Activated T-helper 1 cell treated with Interleukin-2 at 50 U/mL for 16 hours (primary cell): Measurements from ENCODE around the gene CCDC154.
"Not testable (repeated sequence)": the region's sequence is repeated elsewhere in the genome, so short reads cannot be mapped to it uniquely, and the experiment has no call there.

ENCODE experiments used
- DNase-seq: peaks from one replicate; pipeline ENCODE4 v3.0.0-alpha.2; 2020; ENCODE audit warnings: low read depth

The CCDC154 gene

DNA sequence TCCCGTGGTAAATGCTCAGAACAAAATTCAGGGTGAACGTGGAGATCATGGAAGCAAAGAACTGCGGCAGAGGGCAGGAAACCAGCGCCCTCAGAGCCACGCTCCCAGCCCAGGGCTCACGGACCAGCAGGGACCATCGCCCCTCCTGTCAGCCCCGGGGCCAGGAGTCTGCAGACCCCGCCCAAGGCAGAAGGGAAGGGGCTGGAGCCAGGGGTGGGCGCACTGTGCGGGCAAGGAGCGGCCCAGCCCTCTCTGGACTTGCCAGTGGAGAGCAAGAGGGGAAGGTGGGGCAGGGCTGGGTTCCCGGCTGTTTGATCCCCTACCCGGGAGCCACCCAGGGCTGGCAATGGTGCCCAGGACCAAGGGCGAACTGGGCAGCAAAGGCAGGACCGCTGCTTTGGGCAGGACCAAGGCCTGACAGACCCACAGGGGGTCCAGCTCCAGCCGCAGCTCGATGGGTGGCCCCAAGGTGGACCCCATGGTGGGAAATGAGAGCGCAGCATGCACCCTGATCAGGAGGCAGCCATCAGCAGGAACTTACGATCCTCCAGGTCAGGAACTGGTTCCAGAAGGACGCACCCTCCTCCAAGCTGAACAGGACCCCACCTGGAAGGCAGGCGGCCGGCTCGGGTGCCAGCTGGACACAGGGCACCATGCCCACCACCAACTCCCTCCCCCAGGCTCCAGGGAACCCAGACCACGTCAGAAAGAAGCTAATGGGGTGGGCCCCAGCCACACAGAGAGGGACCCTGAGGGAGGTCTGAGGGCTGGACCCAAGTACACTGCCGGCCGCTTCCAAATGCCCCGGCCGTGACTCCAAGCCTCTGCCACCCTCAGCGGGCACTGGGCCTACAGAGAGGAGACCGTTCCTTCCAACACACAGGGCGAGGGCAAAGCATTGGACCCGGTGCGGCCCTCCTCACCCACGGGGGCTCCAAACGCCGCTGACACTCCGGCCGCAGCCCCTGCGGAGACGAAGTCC, 11.1 kb upstream of the CCDC154 start:
- DNase-seq, result no peak

DNA sequence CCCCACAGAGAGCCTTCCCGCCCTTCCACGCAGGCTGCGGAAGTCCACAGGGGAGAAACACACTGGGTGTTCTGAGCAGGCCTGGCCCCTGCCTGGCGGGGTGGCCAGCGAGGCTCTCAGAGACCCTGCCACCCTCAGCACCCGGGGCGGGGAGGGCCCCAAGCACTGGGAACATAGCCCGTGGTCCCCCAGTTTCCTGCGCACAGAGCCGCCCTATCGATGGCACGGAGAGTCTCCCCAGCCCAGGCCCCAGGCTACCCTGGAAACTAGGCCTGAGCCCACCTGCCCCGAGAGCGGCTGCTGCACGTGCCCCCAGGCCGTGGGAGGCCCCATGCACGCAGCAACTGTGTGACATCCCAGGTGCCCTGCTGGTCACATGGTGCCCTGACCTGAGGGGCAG, 10.2 kb upstream of the CCDC154 start:
- DNase-seq, result no peak

GRCh38 chr16:1453316-1453715, 9.0 kb upstream of the CCDC154 start:
- no peak for DNase-seq

DNA sequence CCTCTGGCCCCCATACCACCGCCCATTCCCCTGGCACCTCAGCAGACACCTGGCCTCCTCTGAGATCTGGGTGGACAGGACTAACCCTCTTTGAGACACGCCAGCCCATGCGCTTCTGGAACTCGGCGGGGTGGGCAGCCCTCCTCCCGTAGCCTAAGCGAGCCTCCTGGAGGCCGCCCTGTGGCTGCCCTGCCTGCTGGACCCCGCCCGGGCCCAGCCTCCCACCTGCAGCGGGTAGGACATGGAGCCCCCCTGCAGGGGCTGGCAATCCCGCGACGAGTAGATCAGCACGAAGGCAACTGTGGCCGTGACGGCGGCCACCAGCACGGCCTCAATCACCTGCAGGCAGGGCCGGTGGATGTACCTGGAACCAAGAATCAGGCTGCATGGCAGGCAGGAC, 8.2 kb upstream of the CCDC154 start:
- DNase-seq, result no peak

DNA sequence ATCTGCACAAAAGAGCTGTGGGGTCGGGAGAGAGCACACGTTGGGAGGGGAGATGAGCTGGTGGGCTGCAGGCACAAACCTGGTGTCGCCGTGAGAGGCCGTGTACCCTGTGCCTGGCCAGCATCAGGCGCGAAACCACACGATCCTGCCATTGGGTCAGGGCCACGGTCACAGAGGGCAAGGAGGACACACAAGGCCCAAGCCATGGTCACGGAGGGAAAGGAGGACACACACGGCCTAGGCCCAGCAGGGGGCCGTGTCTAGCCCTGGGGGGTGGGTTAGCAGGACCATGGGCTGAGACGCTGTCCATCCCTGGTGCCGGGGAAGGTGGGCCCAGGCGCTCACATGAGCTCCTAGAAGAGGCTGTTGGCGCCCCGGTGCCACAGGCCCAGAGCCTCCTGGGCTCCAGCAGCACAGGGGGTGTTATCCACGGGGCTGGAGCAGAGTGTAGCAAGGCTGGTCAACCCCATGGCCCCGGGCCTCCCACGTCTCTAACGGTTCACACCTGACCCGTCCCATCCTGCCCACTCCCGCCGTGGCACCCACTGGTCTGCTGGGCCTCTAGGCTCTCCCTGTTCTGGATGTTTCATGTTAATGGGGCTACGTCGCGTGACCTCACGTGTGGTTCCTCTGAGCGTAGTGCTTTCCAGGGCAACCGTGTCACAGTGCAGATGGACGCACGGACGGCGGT, 7.5 kb upstream of the CCDC154 start:
- no peak for DNase-seq

DNA sequence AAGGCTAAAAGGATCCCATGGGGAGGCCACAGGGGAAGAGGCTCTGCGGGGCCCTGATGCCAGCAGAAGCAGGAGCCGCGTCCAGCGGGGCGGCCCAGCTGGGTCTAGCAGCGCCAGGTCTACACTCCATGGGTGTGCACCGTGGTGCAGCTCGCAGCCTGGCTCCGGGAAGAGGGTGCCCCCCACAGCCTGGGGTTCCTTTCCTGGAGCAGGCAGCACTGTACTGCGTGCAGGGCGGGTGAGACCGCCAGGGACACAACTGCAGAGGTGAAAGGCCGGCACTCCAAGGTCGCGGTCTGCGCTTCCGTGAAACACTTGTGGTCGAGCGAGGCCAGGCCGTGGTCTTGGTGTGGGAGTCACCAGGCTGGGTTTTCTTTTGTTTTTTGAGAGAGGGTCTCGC, 6.5 kb upstream of the CCDC154 start:
- DNase-seq, result no peak

- DNase-seq, result no peak
Observed at GRCh38 chr16:1450218-1450617, 5.9 kb upstream of the CCDC154 start.

GRCh38 chr16:1449201-1449788, 4.9 kb upstream of the CCDC154 start:
- no peak for DNase-seq

GRCh38 chr16:1448536-1449116, 4.3 kb upstream of the CCDC154 start:
- DNase-seq, result no peak

- DNase-seq, result no peak
Observed at GRCh38 chr16:1447965-1448364, 3.6 kb upstream of the CCDC154 start.

- no peak for DNase-seq
Observed at GRCh38 chr16:1446296-1447080, 2.1 kb upstream of the CCDC154 start.

DNA sequence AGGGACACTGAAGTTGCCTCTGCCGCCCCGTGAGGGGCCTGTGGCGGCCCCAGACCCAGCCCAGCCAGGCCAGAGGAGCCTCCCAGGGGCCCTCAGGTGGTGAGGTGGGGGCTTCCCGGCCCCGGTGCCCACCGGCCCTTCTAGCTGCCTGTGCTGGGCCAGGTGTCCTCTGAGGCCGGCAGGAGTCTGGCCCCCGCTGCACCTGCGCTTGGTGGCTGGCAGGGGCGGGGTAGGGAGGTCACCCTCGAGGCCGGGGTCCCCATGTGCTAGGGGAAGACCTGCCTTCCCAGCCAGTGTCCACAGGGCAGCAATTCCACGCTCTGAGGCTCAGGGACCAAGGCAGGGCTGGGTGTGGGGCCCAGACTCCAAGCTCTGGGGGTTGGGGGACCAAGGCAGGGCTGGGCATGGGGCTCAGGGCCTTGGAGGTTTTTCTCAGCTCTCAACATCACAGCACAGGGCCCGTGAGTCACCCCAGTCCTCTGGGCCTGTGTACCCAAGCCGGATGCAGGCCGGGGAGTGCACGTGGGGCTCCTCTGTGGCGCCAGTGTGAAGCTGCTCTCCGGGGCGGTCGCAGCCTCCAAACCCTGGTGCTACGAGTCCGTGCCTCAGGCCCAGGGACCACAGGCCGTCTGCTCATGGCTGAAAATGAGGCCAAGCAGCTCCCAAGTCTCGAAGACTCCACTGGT, 1.3 kb upstream of the CCDC154 start:
- no peak for DNase-seq

- no peak for DNase-seq
Observed at GRCh38 chr16:1444730-1445517, 568 bp upstream of the CCDC154 start.

DNA sequence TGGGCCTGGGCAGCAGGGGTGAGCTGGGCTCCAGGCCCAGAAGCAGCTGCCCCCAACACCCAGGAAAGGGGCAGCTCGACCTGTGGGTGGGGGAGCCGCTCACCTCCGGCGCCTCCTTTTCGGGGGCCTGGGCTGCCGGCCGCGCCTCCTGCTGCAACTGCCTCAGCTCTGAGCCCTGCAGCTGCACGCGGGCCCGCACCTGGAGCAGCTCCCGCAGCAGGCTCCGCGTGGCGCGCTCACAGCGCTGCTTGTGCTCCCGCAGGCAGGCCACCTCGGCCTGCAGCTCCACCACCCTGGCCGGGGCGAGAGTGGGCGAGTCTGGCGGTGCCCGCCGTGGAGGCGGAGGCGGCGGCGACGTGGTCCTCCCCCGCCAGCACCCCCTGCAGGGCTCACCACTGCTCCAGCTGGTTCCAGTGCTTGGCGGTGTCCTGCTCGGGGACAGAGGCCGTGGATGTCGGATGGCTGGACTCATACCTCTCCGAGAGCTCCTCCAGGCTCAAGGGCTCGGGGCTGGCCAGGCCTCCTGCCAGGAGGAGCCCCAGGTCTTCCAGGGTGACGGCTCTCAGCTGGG, 868 bp downstream of the CCDC154 start:
- DNase-seq, result no peak

- DNase-seq, result no peak
Observed at GRCh38 chr16:1442697-1443096, 1.7 kb downstream of the CCDC154 start.

DNA sequence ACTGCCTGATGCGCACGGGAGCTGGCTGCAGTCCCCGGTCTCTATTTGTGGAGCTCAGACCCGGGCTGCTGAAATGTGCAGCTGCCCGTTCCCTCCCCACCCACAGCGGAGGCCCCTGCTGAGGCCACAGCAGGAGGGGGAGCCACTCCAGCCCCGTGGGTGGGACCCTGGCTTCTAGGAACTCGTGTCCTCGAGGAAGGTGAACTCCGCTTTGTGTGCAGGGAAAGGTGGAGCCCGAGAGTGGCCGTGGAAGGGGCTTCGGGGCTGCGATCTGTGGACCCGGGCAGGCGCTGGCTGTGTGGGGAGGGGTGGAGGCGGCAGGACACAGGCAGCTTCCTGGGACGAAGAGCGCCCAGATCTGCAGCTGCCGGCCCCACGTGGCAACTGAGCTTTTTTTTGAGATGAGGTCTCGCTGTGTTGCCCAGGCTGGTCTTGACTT, 2.9 kb downstream of the CCDC154 start:
- no peak for DNase-seq

DNA sequence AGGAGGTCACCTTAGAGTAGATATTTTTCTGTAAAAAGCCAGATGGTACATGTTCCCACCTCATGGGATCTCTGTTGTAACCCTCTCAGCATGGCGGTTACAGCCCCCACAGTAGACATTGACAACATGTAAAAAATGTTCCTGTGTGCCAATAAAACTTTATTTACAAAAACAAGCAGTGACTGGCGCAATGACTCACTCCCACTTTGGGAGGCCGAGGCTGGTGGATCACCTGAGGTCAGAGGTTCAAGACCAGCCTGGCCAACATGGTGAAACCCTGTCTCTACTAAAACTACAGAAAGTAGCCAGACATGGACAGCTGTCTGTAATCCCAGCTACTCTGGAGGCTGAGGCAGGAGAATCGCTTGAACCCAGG, 4.7 kb downstream of the CCDC154 start:
- DNase-seq, result not testable (repeated sequence)

DNA sequence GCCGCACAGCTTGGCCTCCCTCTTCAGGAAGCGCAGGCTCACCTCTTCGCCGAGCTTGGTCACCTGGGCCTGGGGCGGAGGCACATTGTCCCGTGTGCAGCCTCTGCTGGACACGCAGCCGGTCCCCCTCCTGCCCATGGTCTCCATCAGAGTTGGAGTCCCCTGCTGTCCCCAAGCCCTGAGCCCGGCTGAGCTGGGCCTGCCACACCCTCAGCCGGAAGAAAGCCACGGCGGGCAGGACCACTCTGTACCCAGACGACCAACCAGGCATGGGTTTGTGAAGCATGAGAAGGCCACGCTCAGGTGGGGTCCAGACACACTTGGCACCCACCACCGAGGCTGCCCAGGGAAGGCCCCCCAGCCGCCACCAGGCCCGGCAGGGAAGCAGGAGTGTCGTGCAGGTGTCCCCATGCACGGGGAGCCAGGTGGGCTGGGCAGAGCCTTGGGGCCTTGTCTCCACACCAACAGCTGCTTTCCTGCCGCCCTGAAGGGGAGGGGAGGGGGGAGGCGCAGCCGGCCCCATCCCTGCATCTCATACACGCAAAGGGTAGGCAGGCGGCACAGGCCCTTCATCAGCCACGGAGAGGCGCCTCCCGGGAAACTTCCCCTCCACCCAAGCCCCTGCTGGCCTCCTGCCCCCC, 5.2 kb downstream of the CCDC154 start:
- no peak for DNase-seq
